IPS-20b (cell line): ENCODE measurements around the gene C1QTNF9.
"Not testable (repeated sequence)": the region's sequence is repeated elsewhere in the genome, so short reads cannot be mapped to it uniquely, and the experiment has no call there.

Experiments used
- H3K27ac ChIP-seq: one replicate; pipeline ENCODE4 v1.5.1; 2013; ENCODE audit warnings: low read length
- H3K27me3 ChIP-seq: 2 replicates; pipeline ENCODE4 v1.6.1; 2013; ENCODE audit warnings: mild to moderate bottlenecking, low read length, inconsistent platforms; ENCODE audit not compliant: insufficient read depth
- H3K36me3 ChIP-seq: 2 replicates; pipeline ENCODE4 v1.6.1; 2013; ENCODE audit warnings: low read depth, mild to moderate bottlenecking, inconsistent platforms, low read length, moderate library complexity; ENCODE audit not compliant: insufficient read depth
- H3K4me1 ChIP-seq: 2 replicates; pipeline ENCODE4 v1.6.1; 2013; ENCODE audit warnings: mild to moderate bottlenecking, control low read depth, inconsistent platforms, low read length, moderate library complexity; ENCODE audit not compliant: insufficient read depth
- H3K4me3 ChIP-seq: 2 replicates; pipeline ENCODE4 v1.5.1; 2013; ENCODE audit warnings: mild to moderate bottlenecking, low read length, inconsistent platforms
- H3K9ac ChIP-seq: 2 replicates; pipeline ENCODE4 v1.6.1; 2013; ENCODE audit warnings: low read depth, mild to moderate bottlenecking, inconsistent platforms, low read length, moderate library complexity
- H3K9me3 ChIP-seq: 2 replicates; pipeline ENCODE4 v1.6.1; 2013; ENCODE audit warnings: mild to moderate bottlenecking, low read depth, low read length, inconsistent platforms; ENCODE audit not compliant: insufficient read depth

The C1QTNF9 gene

DNA sequence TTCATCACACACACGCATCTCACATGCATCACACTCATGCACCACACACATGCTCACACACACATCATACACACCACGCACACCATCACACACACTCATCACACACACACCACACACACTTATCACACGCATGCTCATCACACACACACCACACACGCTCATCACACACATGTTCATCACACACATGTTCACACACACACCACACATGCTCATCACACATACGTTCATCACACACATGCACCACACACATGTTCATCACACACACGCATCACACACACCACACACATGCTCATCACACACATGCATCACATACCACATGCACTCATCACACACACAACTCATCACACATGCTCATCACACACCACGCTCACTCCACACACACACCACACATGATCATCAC lies 46.9 kb downstream of the C1QTNF9 start:
- Histone ChIP-seq H3K9me3 (peaks cover 8% of the 10 kb centered on the region), H3K27ac (no peak overlapping the region), H3K36me3 (no peaks in the 10 kb centered on the region), H3K4me1 (no peaks in the 10 kb centered on the region), H3K4me3 (no peak overlapping the region), H3K9ac (no peak overlapping the region), H3K27me3 (no peaks in the 10 kb centered on the region)

- H3K27ac ChIP-seq = no peak overlapping the region
- no peak overlapping the region for H3K4me3 ChIP-seq
- no peak overlapping the region for H3K9ac ChIP-seq
- H3K9me3 ChIP-seq = peaks cover 8% of the 10 kb centered on the region
- H3K27me3 ChIP-seq = no peaks in the 10 kb centered on the region
- no peaks in the 10 kb centered on the region for H3K4me1 ChIP-seq
- H3K36me3 ChIP-seq = no peaks in the 10 kb centered on the region
These were observed 47.5 kb downstream of the C1QTNF9 start for GRCh38 chr13:24356837-24357236.

DNA sequence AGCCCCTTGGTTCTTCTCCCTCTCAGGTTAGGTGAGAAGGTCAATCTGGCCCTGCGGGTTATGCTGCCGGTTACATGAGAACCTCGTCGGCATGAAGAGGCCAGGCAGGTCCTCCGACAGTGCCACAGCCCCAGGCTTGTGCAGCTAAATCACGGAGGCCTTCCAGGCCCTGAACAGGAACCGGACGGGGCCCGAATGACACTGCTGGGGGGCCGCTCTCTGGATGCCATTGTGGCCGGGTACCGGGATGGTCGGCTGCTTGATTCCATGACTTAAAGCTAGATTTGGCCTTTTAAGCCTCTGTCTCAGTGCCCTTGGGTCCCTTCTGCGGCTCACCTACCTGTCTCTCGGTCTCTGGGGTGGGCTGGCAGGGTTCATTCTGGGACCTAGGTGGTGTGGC lies 48.4 kb downstream of the C1QTNF9 start:
- H3K4me1 ChIP-seq = no peaks in the 10 kb centered on the region

GRCh38 chr13:24358836-24359235 lies 49.5 kb downstream of the C1QTNF9 start:
- H3K9ac ChIP-seq, H3K27me3 ChIP-seq, H3K4me1 ChIP-seq, H3K4me3 ChIP-seq, H3K27ac ChIP-seq, H3K9me3 ChIP-seq, H3K36me3 ChIP-seq: not testable (repeated sequence)

More for the DNA sequence above, 48.4 kb downstream of the C1QTNF9 start:
- Histone ChIP-seq H3K27me3 (no peaks in the 10 kb centered on the region), H3K4me3 (no peak overlapping the region), H3K36me3 (no peaks in the 10 kb centered on the region), H3K9ac (no peak overlapping the region), H3K9me3 (peaks cover 8% of the 10 kb centered on the region), H3K27ac (no peak overlapping the region)

DNA sequence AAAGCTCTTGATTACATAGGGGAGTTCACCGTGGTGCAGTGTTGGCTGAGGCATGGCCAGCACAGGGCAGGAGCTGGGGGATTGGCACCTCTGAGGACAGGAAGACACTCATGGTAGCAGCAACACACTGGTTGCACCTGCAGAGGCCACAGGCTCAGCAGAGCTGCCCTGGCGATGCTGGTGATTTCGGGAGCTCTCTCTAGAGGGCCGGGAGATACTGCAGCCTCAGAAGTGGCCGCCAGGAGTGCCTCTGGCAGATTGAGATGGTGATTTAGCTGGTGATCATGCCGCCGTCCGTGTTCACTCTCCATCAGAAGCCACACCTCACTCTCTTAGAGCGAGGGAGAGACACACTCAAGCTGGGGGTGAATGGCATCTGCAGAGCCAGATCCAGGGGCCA lies 49.9 kb downstream of the C1QTNF9 start:
- not testable (repeated sequence) for H3K4me3 ChIP-seq, H3K27ac ChIP-seq, H3K27me3 ChIP-seq, H3K4me1 ChIP-seq, H3K36me3 ChIP-seq, H3K9ac ChIP-seq, H3K9me3 ChIP-seq

- H3K27me3 ChIP-seq = no peaks in the 10 kb centered on the region
- no peaks in the 10 kb centered on the region for H3K36me3 ChIP-seq
- no peak overlapping the region for H3K4me3 ChIP-seq
- H3K9me3 ChIP-seq = peaks cover 8% of the 10 kb centered on the region
- H3K27ac ChIP-seq = no peak overlapping the region
- H3K4me1 ChIP-seq = no peaks in the 10 kb centered on the region
- H3K9ac ChIP-seq = no peak overlapping the region
These were observed 50.7 kb downstream of the C1QTNF9 start for GRCh38 chr13:24360106-24360505.

GRCh38 chr13:24361113-24361512 lies 51.7 kb downstream of the C1QTNF9 start:
- no peak overlapping the region for H3K27ac ChIP-seq
- peaks cover 7% of the 10 kb centered on the region for H3K9me3 ChIP-seq
- no peaks in the 10 kb centered on the region for H3K27me3 ChIP-seq
- no peaks in the 10 kb centered on the region for H3K36me3 ChIP-seq
- no peaks in the 10 kb centered on the region for H3K4me1 ChIP-seq
- H3K4me3 ChIP-seq = no peak overlapping the region
- H3K9ac ChIP-seq = no peak overlapping the region

DNA sequence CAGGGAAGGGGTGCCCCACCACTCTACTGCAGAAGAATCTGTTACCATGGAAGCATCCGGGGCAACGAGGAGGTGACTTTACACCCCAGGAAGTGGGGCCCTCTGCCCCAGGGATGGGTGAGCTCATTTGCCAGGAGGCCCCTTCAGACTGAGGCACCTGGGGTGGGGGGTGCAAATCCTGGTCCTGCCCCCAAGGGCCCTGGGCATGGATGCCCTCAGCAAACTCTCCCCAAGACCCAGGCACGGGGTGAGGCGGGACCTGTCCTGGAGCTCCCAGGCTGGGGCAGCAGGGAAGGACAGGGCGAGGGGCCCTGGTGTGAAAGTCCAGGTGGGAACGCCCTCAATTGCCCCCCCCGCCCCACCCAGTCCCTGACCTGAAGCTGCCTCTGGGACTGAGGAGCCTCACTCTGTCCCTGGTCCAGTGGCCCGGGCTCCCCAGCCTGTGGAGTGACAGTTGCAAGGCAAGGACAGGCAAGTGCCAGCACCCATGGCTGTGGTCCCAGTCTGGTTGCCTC lies 52.5 kb downstream of the C1QTNF9 start:
- Histone ChIP-seq H3K36me3 (no peaks in the 10 kb centered on the region), H3K9me3 (no peaks in the 10 kb centered on the region), H3K27me3 (no peaks in the 10 kb centered on the region), H3K4me1 (no peaks in the 10 kb centered on the region), H3K4me3 (no peak overlapping the region), H3K27ac (no peak overlapping the region), H3K9ac (no peak overlapping the region)

GRCh38 chr13:24362435-24362952 lies 53.1 kb downstream of the C1QTNF9 start:
- H3K4me1 ChIP-seq = no peaks in the 10 kb centered on the region
- no peaks in the 10 kb centered on the region for H3K9me3 ChIP-seq
- H3K4me3 ChIP-seq = no peak overlapping the region
- H3K27ac ChIP-seq = no peak overlapping the region
- H3K36me3 ChIP-seq = no peaks in the 10 kb centered on the region
- H3K27me3 ChIP-seq = no peaks in the 10 kb centered on the region
- no peak overlapping the region for H3K9ac ChIP-seq

GRCh38 chr13:24365191-24365590 lies 55.8 kb downstream of the C1QTNF9 start:
- Histone ChIP-seq H3K36me3 (no peaks in the 10 kb centered on the region), H3K27me3 (no peaks in the 10 kb centered on the region), H3K4me1 (no peaks in the 10 kb centered on the region), H3K9ac (no peak overlapping the region), H3K27ac (no peak overlapping the region), H3K9me3 (no peaks in the 10 kb centered on the region), H3K4me3 (no peak overlapping the region)

GRCh38 chr13:24366315-24366714 lies 56.9 kb downstream of the C1QTNF9 start:
- not testable (repeated sequence) for H3K9ac ChIP-seq, H3K27ac ChIP-seq, H3K36me3 ChIP-seq, H3K9me3 ChIP-seq, H3K4me1 ChIP-seq, H3K4me3 ChIP-seq, H3K27me3 ChIP-seq

DNA sequence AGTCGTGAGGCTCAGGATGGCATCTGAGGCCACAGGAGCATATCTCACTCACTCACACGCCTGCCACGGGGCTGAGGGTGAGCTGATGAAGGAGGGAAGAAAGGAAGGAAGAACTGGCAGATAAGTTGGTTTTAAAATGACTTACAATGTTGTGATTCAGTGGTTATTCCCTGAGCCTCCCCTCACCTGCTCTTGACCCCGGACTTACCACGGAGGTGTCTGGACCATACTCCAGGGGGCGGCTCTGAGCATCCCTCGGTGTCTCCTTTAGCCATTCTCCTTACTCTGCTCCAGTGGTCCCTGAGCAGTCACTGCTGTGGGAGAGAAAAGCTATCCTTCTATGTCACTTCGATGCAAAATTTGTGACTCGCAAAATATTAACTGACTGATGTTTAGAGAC lies 61.9 kb downstream of the C1QTNF9 start:
- not testable (repeated sequence) for H3K36me3 ChIP-seq, H3K4me3 ChIP-seq, H3K9ac ChIP-seq, H3K27me3 ChIP-seq, H3K4me1 ChIP-seq, H3K27ac ChIP-seq
- H3K9me3 ChIP-seq = peaks cover 13% of the 10 kb centered on the region; the same call in 1 of the 2 replicates
